ENCODE results near the gene GCH1.

GRCh38 chr14:54946500-54946899 is 43.9 kb upstream of the GCH1 start:
- TF ChIP-seq CTCF (IDR thresholded peaks at IDR 0.05; ENCODE audit: low read depth, low read length) (no peak), EZH2phosphoT487 (IDR thresholded peaks at IDR 0.05; ENCODE audit: low read depth) (no peak)

All from OCI-LY3 (cell line).